IMR-90 (cell line): ENCODE results near the gene MTTP. TPM values are rescaled to one million over a fixed set of nuclear protein-coding genes. Genes with fewer than 3 reads are reported as not detected.

Source experiments
- ATAC-seq: fragments of 200-7000 bp; cut with Tn5 transposase; 2 replicates; pipeline ENCODE4 v1.9.1; 2020; ENCODE audit warnings: low read depth, mild to moderate bottlenecking, moderate library complexity
- BruUV-seq: library from RNA; stranded (reverse); fragments of 400-500 nt; replicated peaks from 2 replicates; lab custom pipeline; 2021; lab: Mats Ljungman, UMichigan
- CTCF ChIA-PET: fragments of 300-600 bp; formaldehyde crosslinking; extraction: SDS; loops from one replicate; lab custom pipeline; 2021; ENCODE audit warnings: antibody characterized with exemption; lab: Yijun Ruan, JAX
- POLR2A ChIA-PET: fragments of 300-600 bp; sonication (Branson Sonifier 250); formaldehyde crosslinking; loops from one replicate; lab custom pipeline; 2022; ENCODE audit warnings: antibody characterized with exemption; ENCODE audit not compliant: unreplicated experiment; lab: Charles Lee
- DNase-seq: peaks from one replicate; pipeline ENCODE4 v3.0.0; 2013
- H2AFZ ChIP-seq: replicated peaks from 2 replicates; pipeline ENCODE3; 2013; ENCODE audit warnings: low read length, mild to moderate bottlenecking; ENCODE audit not compliant: poor library complexity
- H2AK5ac ChIP-seq: 2 replicates; pipeline ENCODE4 v1.6.1; 2013; ENCODE audit warnings: low read depth, low read length, inconsistent platforms
- H2AK9ac ChIP-seq: replicated peaks from 2 replicates; pipeline ENCODE3; 2013; ENCODE audit warnings: mild to moderate bottlenecking, low read depth, low read length, moderate library complexity; ENCODE audit not compliant: poor library complexity
- H2BK120ac ChIP-seq: 2 replicates; pipeline ENCODE4 v1.6.1; 2013; ENCODE audit warnings: low read depth, low read length, inconsistent platforms
- H2BK15ac ChIP-seq: 3 replicates; pipeline ENCODE4 v1.6.1; 2013; ENCODE audit warnings: low read depth, low read length, inconsistent platforms
- H2BK20ac ChIP-seq: 2 replicates; pipeline ENCODE4 v1.6.1; 2013; ENCODE audit warnings: low read depth, mild to moderate bottlenecking, inconsistent platforms, low read length, moderate library complexity
- H2BK5ac ChIP-seq: 2 replicates; pipeline ENCODE4 v1.6.1; 2013; ENCODE audit warnings: mild to moderate bottlenecking, low read depth, low read length, inconsistent platforms; ENCODE audit not compliant: poor library complexity, severe bottlenecking
- H3K14ac ChIP-seq: replicated peaks from 2 replicates; pipeline ENCODE4 v1.6.1; 2013; ENCODE audit warnings: low read depth, low read length, inconsistent platforms
- H3K18ac ChIP-seq: 2 replicates; pipeline ENCODE4 v1.6.1; 2013; ENCODE audit warnings: low read depth, low read length, control low read depth
- H3K23ac ChIP-seq: 2 replicates; pipeline ENCODE4 v1.6.1; 2013; ENCODE audit warnings: low read depth, low read length, inconsistent platforms
- H3K27ac ChIP-seq: 2 replicates; pipeline ENCODE4 v1.5.1; 2013; ENCODE audit warnings: mild to moderate bottlenecking, control low read depth, low read length; ENCODE audit not compliant: insufficient read depth
- H3K27me3 ChIP-seq: 2 replicates; pipeline ENCODE4 v1.6.1; 2013; ENCODE audit warnings: low read length; ENCODE audit not compliant: control insufficient read depth, insufficient read depth
- H3K36me3 ChIP-seq: 2 replicates; pipeline ENCODE4 v1.6.1; 2013; ENCODE audit warnings: low read length, mixed read lengths; ENCODE audit not compliant: control insufficient read depth, insufficient read depth
- H3K4ac ChIP-seq: 2 replicates; pipeline ENCODE4 v1.6.1; 2013; ENCODE audit warnings: low read depth, low read length, inconsistent platforms
- H3K4me1 ChIP-seq: 2 replicates; pipeline ENCODE4 v1.6.1; 2013; ENCODE audit warnings: low read length, mixed read lengths; ENCODE audit not compliant: control insufficient read depth, insufficient read depth
- H3K4me2 ChIP-seq: 2 replicates; pipeline ENCODE4 v1.6.1; 2013; ENCODE audit warnings: low read depth, mild to moderate bottlenecking, control low read depth, low read length, moderate library complexity
- H3K4me3 ChIP-seq: 2 replicates; pipeline ENCODE4 v1.5.1; 2013; ENCODE audit warnings: low read depth, mild to moderate bottlenecking, control low read depth, low read length, moderate library complexity; ENCODE audit not compliant: insufficient read depth
- H3K56ac ChIP-seq: 2 replicates; pipeline ENCODE4 v1.6.1; 2013; ENCODE audit warnings: low read length, inconsistent platforms; ENCODE audit not compliant: insufficient read depth; ENCODE audit errors: extremely low read depth
- H3K79me1 ChIP-seq, 2 experiments: 2 replicates each; pipeline ENCODE4 v1.6.1; 2013; ENCODE audit warnings: low read length in 2 of 2, inconsistent platforms in 1 of 2, low read depth in 1 of 2
- H3K9ac ChIP-seq: 2 replicates; pipeline ENCODE4 v1.6.1; 2013; ENCODE audit warnings: low read depth, low read length, control low read depth
- H3K9me1 ChIP-seq: 2 replicates; pipeline ENCODE4 v1.6.1; 2013; ENCODE audit warnings: low read length, inconsistent platforms; ENCODE audit not compliant: insufficient read depth
- H3K9me3 ChIP-seq: 2 replicates; pipeline ENCODE4 v1.6.1; 2013; ENCODE audit warnings: low read length; ENCODE audit not compliant: control insufficient read depth, insufficient read depth
- H4K20me1 ChIP-seq: 2 replicates; pipeline ENCODE4 v1.6.1; 2013; ENCODE audit warnings: low read length, inconsistent platforms; ENCODE audit not compliant: insufficient read depth
- H4K5ac ChIP-seq: 2 replicates; pipeline ENCODE4 v1.6.1; 2013; ENCODE audit warnings: mild to moderate bottlenecking, low read depth, low read length, control low read depth
- H4K8ac ChIP-seq, 2 experiments: 2 replicates each; pipeline ENCODE4 v1.6.1; 2013; ENCODE audit warnings: low read depth in 2 of 2, low read length in 2 of 2, control low read depth in 1 of 2, inconsistent platforms in 1 of 2
- H4K91ac ChIP-seq: 2 replicates; pipeline ENCODE4 v1.6.1; 2013; ENCODE audit warnings: low read depth, low read length, inconsistent platforms; ENCODE audit not compliant: insufficient read depth
- RCOR1 ChIP-seq: IDR thresholded peaks from 2 replicates; pipeline ENCODE4 v1.6.1; 2012; ENCODE audit warnings: mild to moderate bottlenecking, low read length, improper control_type of control experiment; ENCODE audit not compliant: insufficient replicate concordance
- WGBS, 2 experiments: methylation state at CpG; one replicate each; pipeline versions ENCODE4 v1.1.5 to v1.1.7; 2013; ENCODE audit warnings: missing lambda C conversion rate in 2 of 2; ENCODE audit not compliant: insufficient read length in 1 of 2; ENCODE audit errors: extremely low coverage in 2 of 2; 5-methylcytosine and 5-hydroxymethylcytosine counted together
- dilution Hi-C: fragments of 300-500 bp; cut with HindIII; formaldehyde crosslinking; loops from one replicate; pipeline ENCODE4 v1.14.3; 2018; ENCODE audit warnings: low sequenced_read_pairs; ENCODE audit not compliant: unreplicated experiment
- in situ Hi-C: fragments of 300-500 bp; cut with MboI; formaldehyde crosslinking; loops from 3 replicates; pipeline ENCODE4 v1.14.3; 2019; ENCODE audit warnings: low sequenced_read_pairs, inconsistent platforms, mixed read lengths
- intact Hi-C: fragments of 100-400 bp; cut with micrococcal nuclease; formaldehyde crosslinking; loops from 2 replicates; pipeline ENCODE4 v1.10.0; 2022
- polyA plus RNA-seq, 3 experiments: library from polyadenylated mRNA; depleted of rRNA; stranded (reverse); fragments of >200 nt; gene quantifications; 2 replicates each; pipeline ENCODE4 v1.2.3, GENCODE V29; 2012; ENCODE audit warnings: low replicate concordance in 1 of 3
- total RNA-seq: library from RNA; depleted of rRNA; stranded (reverse); fragments of >200 nt; gene quantifications from 2 replicates; pipeline ENCODE4 v1.2.3, GENCODE V29; 2012

Gene MTTP
- total and polyA plus RNA-seq, 2 of the 4 experiments (the other 2 are of a cell fraction), result under 0.01 to 0.03 TPM

DNA sequence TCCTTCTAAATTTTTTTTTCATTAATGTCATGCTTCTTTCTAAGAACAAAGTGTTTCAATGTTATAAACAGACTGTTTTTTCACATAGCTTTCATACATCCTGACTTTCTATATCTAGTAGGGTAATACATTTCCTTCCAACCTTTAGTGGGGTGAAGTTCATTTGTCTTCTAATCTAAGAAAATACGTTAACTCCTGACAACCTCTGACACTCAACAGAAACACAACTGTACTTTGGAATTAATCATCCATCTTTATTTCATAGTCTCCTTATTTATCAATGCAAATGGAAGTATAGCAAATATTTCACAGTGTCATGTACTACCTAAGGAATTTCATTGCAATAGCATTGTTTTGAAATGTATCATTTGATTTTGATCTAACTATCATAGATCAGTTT, 2.7 kb upstream of the MTTP start:
- Histone ChIP-seq H2AK5ac (no peak overlapping the region), H2BK120ac (no peak overlapping the region), H3K79me1 (no peaks in the 10 kb centered on the region), H3K27me3 (peaks cover 2% of the 10 kb centered on the region; the same call in 1 of the 2 replicates), H4K91ac (no peak overlapping the region), H3K4me1 (no peaks in the 10 kb centered on the region), H3K27ac (no peak overlapping the region), H3K9ac (no peak overlapping the region), H4K5ac (no peak overlapping the region), H3K9me3 (no peaks in the 10 kb centered on the region), H2BK5ac (no peak overlapping the region), H3K18ac (no peak overlapping the region), H3K4ac (no peak overlapping the region), H2BK20ac (no peak overlapping the region), H3K14ac (no peak overlapping the region), H3K9me1 (no peaks in the 10 kb centered on the region), H3K4me3 (no peak overlapping the region), H3K56ac (no peak overlapping the region), H2BK15ac (no peak overlapping the region), H2AK9ac (no peak overlapping the region), H3K23ac (no peak overlapping the region), H4K20me1 (no peaks in the 10 kb centered on the region), H4K8ac (no peak overlapping the region), H3K36me3 (no peaks in the 10 kb centered on the region), H2AFZ (no peak overlapping the region), H3K4me2 (no peak overlapping the region)
- no CpG with 5 or more reads among the region's 1 CpG for WGBS, 2 experiments
- no TSS peak for BruUV-seq
- no peak for TF ChIP-seq RCOR1
- DNase-seq, result no peak
- no peak for ATAC-seq
- dilution Hi-C loops (no loop called here), intact Hi-C loops (no loop called here), in situ Hi-C loops (loop anchor here (25.0 kb wide), 1 partner anchor 490 kb away; no protein-coding TSS in a partner anchor)
- ChIA-PET POLR2A (no interaction called here), CTCF (no interaction called here)
